NCI-H2227 treated with DMSO at 0.1 percent for 48 hours (cell line): ENCODE measurements around the gene C1orf198.
"Not testable (repeated sequence)": the region's sequence is repeated elsewhere in the genome, so short reads cannot be mapped to it uniquely, and the experiment has no call there.

Experiments used
- DNase-seq: peaks from one replicate; lab custom pipeline; 2025; lab: John Stamatoyannopoulos, UW

The C1orf198 gene

DNA sequence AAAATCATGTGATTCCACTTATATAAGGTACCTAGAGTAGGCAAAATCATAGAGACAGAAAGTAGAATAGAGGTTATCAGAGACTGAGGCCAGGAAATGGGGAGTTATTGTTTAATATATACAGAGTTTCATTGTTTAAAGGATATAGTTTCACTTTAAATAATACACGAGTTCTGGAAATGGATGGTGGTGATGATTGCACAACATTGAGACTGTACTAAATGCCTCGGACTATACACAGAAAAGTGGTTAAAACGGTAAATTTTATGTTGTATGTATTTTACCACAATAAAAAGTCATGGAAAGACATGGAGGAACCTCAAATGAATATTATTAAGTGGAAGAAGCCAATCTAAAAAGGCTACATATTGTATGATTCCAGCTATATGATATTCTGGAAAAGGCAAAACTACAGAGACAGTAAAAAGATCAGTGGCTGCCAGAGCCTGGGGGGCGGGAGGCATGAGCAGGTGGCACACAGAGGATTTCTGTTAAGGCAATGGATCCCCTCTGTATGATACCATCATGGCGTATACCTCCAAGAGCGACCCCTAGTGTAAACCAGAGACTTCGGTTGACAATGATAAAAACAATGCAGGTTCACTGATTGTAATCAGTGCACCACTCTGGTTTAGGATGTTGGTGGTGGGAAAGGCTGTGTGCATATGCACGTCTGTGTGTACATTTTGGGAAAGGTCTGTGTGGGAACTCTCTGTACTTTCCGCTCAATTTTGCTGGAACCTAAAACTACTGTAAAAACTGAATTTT lies 7.5 kb downstream of the C1orf198 start:
- no peak for DNase-seq

DNA sequence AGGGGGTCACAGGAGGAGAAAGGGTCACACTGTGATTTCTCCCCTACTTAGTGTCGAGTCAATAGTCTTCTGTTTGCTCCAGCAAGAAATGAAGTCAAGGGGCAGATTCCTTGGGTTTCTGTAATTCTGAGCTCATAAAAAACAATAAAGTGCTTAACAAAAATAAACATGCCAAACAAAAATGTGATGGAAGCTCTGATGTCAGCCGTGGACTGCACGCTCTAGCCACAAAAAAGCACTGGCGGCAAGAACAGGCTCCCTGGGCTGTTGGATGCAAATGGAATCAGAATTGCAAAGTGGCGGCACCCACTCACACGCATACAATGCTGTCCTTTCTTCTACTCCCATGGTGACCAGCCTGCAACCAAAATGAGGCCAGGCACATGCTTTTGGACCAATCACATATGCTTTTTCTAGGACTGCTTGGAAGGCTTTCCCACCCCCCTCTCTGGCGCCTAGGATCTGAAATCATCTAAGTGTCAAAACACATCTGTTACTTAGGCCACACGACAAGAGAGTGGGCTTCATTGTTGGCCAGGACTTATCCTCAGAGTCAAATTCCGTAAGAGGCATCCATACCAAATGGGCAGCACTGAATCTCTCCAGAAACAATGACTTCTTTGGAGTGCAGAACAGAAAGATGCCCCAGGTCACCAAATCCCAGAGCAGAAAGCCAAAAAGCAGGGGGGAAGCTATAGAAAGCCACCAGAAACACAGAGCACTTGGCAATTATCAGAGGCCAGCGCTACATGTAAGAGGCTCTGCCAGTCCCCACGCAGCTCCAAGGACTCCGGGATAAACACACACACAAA lies 9.2 kb downstream of the C1orf198 start:
- DNase-seq: no peak

DNA sequence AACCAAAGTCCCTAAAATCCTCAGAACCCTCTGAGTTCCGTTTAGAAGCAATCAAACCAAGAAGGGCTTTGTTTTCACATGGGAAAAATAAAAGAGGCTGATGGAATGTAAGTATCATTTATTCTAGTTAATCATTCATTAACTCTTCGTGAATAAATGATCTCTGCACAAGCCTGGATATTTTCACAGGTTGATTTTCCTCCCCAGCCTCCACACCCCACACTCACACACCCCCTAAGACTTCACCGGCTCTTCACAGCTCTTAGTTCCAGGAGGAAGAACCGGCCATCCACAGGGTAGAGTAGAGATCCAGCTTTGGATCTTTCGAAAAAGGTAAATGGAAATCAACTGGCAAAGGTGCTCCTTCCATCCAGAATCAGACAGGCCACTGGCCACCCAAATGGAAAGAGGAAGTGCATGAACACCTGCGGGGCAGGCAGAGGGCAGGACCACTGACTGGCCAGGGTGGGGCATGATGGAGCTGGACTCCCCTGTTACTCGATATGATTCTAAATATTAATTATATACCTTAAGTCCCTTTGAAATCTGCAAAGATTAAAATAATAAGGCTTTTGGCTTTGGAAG lies 10.0 kb downstream of the C1orf198 start:
- no peak for DNase-seq

DNA sequence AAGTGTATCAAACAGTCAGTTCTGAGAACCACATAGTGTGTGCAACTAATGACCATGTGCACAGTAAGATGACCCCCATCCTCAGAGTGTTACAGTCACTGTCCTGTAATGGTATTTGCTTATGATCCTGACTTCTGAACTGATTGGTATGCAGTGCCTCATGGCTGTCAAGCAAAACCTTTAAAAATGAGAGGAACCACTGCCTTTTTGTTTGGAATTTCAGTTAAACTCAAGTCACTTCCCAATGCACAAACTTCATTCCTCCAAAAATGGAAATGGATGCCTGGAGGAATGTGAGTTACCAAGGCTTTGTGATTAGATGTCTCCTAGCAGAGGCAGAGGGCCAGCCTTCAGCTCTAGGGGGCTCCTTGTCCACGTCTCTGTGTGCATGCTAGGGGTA lies 10.5 kb downstream of the C1orf198 start:
- DNase-seq: no peak

DNA sequence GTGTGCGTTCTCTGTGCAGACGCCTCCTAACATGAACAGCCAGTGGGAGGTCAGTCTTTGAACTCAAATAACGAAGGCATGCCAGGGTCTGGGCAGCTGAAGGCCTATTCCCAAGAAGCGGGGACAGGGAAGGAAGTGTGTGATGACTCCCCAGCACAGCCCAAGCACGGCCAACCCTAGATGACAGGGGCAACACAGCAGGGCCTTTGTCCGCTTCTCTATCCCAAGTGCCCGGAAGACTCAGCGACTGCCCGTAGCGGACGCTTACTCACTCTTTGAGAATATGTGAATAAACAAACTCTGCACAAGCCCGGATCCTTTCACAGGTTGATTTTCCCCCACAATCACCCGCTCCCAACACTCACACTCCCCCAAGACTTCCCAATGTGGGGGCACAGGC lies 11.2 kb downstream of the C1orf198 start:
- no peak for DNase-seq

DNA sequence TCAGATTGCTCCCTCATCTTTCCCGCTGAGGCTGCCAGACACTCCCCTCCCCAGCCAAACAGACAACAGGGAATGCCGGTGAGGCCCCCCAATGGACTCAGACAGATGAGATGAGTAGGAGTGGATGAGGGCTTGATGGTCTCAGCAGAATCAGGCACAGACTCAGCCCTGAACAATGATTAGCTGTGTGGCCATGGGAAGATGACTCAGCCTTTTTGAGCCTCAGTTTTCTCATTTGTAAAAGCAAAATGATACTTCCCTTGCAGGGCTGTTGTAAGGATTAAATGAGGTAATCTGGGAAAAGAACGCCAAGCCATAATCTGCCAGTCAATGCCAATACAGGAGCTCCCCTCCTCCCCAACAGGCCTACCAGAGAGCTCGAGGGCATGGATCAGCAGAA lies 12.4 kb downstream of the C1orf198 start:
- no peak for DNase-seq

DNA sequence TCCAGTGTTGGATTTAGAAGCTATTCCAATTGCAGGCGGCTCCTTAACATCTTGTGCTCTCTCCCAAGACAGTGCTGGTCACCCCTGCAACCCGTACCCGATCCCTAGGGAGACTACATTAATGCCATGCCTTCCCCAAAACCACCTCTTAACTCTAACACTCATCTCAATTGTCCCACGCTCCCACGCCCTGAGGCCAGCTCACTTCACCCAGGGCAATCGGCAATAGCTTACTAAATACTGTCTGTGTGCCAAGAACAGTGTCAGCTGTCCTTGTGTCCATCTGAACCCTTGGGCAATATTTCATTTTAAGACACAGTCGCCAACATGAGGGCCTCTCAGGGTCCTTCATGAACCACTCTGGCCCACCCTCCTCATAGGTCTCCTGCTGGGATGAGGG lies 13.9 kb downstream of the C1orf198 start:
- no peak for DNase-seq

DNA sequence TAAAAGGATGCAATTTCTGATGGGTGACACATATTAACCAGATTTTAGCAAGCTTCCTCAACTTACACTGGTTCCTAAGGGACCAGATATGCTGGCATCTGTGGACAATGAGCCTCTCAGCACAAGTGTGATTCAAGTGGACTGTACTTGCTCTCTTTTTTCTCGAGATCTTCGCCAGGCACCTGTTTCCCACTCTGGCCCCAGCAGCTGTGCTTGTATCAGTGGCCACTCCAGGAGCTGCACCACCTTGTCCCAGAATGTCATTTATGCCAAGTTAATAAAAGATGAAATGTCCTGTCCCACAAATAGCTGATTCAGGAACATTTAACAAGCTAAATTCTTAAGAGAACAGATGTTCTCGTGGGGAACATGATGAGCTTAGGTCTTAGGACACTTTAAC lies 14.6 kb downstream of the C1orf198 start:
- no peak for DNase-seq

DNA sequence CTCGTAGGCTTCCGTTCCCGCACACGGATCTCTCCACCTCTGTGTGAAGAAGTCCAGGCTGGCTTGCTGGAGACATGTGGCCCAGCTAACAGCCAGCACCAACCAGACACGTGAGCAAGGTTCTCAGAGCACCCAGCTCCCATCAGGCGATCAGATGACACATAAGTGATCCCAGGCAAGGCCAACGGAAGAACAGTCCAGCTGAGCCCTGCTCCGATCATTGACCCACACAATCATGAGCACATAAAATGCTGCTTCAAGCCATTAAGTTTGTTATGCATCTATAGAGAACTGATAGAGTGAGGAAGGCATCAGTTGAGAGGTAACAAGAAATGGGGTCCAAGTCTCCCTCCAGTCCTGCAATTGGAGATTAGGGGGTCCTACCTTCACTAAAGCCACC lies 15.4 kb downstream of the C1orf198 start:
- DNase-seq: no peak

DNA sequence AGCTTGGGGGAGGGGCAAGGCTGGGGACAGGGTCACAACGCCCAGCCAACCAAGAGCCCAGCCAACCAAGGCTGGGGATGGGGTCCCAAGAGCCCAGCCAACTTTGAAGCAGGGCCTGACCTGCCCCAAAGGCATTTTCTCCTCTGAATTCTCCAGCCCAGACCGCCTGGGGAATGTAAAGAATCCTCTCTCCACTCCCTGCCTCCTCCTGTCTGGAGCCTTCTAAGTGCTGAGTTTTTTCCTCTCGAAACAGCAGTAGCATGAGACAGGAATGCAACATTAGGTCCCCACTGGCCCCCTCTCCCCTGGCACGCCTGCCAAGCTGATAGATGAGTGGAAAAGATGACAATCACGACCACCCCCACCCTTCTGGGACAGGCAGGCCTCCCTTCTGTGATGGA lies 17.0 kb downstream of the C1orf198 start:
- DNase-seq: no peak

DNA sequence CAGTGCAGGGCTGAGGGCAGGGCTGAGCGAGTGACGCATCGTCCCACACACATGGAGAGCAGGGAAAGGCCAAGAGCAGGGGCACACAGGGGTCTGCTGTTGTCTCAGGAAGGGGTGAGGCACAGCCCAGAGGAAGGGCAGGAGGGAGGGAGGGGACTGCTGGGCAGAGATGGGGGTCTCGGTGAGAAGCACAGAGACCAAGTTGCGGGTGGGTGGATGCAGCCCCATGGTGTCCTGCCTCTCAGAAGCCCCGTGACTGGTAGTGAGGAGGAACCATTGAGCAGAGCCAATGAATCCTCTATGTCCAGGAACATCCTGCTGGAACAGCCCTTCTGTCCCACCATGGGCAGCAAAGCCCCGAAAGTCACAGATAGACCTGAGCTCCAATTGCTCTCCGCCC lies 17.8 kb downstream of the C1orf198 start:
- no peak for DNase-seq

DNA sequence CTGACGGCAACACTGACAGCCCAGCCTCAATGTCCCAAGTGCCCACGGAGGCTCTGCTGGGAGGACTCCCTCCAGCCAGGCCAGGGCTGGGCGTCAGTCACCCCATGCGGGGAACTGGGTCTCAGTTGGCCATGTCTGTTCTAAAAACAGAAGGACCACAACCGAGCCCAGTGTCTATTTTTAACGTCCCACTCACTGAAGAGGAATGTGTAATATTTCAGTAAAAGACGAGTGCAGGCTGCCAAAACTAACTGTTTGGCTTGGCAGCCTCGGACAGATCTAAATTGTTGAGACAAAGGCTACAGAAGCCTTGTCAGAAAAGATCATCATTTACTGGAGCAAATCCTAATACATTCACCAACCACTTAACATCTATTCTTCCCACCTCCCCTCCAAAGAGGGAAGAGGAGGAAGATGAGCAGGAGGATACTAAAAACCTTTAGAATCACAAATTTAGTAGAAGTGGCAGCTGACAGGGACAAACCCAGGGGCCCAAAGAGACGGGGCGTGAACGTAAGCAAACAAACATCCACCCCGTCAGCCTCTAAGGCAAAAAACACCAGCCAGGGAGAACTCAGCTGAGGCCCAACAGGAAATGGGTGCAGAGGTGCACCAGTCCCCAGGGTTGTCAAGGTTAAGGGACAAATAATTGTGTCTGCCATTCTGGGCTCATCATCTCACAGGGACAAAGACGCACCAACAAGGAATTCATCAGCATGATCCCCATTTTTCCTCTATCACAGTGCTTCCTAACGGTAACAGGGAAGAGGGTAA lies 18.7 kb downstream of the C1orf198 start:
- DNase-seq: no peak

DNA sequence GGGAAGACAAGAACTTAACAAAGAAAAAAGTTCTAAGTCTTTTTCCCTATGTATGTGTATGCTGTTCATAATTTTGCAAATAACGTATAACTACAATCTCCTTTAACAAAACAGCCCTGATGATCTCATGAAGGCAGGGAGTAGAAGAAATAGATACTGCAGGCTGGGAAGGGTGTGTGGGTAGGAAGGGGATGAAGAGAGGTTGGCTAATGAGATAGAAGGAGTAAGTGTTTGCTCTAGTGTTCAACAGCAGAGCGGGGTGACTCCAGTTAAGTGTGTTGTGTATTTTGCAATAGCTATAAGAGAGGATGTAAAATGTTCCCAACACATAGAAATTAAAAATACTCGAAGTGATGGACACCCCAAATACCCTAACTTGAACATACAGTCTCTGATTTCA lies 20.1 kb downstream of the C1orf198 start:
- DNase-seq: no peak

DNA sequence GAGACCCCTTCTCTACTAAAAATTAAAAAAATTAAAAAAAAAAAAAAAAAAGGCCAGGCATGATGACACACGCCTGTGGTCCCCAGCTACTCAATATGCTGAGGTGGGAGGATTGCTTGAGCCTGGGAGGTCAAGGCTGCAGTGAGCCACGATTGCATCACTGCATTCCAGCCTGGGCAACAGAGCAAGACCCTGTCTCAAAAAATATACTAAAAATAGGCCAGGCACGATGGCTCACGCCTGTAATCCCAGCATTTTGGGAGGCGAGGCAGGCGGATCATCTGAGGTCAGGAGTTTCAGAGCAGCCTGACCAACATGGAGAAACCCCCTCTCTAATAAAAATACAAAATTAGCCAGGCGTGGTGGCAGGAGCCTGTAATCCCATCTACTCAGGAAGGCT lies 23.1 kb downstream of the C1orf198 start:
- not testable (repeated sequence) for DNase-seq

DNA sequence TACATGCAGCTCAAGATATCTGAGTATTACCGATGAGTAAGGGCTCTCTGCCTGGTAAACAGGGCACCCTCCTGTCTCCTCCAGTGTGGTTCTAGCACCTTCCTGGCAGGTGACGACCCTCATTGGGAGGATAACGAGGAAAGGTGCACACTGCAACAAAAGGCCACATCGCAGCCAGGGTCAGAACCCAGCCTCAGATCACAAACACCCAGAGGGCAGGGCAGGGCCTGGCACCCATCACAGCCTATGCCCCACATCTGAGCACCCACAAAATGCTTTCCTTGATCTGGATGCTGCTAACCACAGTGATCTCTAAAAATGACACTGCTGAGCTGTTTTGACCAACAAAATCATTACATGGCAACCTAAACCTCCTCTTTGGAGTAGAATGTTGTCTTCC lies 23.8 kb downstream of the C1orf198 start:
- DNase-seq: no peak

DNA sequence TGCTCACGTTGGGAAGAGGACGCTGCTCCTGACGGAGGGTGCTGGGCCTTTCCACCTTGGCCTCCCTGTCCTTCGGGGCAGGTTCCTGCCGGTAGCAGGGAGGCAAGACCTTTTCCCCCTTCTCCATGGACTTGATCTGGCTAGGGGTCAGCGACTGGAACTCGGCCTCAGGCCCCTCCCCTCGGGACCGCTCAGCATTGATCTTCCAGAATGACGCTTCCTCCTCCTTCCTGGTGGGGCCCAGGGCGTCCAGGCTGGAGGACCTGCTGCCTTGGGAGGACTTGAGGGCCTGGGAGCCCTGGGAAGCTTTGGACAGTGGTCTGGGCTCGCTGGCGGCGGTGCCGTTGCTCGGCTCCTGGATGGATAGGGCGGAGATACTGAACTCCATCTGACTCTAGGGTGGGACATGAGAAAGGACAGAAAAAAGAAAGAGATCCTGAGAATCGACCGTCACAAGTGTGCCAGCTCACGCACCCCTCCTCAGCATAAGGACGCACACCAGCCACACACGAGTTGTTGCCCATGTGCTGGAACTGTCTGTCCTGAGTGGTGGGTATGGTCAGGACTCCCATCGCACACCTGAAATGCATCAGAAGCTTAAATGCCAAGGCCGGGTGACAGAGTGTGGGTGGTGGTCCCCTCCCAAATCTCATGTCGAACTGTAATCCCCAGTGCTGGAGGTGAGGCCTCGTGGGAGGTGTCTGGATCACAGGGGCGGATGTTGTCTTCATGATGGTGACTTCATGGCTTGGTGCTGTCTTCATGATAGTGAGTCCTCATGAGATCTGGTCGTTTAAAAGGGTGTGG lies 24.6 kb downstream of the C1orf198 start:
- no peak for DNase-seq

DNA sequence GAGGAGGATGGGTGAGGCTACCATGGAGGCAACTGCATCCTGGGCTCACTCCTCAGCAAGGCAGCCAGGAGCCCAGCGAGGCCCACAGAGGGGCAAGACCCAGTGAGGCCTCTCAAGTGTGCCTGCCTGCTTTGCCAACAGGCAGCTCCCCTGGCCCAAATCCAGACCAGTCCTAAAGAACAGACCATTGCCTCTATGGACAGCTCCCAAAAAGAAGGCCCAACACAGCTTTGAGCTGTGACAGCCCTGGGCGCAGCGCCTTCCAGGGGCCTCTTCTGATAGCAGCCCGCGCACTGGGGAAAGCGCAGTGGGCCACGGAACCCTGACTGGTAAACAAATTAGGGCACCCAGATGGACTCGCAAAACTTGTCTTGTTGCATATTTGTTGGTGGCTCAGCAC lies 25.5 kb downstream of the C1orf198 start:
- no peak for DNase-seq

DNA sequence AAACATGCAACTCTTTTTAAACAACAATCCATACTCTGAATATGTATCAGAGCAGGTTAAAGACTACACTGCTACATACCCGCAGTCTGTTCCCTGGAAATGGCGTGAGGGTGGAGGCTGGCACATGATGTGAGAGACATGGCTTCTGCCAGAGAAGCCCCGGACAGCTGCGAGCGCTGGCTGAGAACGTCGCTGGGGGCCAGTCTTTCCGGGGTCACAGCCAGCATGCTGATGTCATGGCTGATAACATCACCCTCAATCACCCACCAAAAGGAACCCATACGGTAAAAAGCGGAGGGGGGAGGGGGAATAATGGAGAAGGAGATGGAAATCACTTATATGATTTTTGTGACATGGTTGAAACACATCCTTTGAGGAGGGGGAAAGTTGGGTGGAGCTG lies 29.1 kb downstream of the C1orf198 start:
- no peak for DNase-seq

DNA sequence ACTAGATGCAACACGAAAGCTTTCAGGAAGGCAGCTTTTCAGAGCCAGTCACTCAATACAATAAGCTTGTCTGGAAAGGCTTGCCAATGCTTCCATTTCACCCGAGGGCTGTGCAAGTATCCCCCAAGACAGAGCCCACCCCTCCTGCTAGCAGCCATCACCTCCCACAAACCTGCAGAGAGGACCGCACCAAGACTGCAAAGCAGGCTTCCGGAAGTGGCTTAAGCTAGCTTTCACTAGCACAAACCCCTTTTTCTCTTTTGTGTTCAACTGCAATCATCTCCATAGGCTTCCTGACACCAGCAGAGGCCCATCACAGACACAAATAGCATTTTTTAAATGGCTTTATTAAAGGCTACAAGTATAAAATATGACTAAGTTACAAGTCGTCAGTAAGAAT lies 31.5 kb downstream of the C1orf198 start:
- DNase-seq: no peak

DNA sequence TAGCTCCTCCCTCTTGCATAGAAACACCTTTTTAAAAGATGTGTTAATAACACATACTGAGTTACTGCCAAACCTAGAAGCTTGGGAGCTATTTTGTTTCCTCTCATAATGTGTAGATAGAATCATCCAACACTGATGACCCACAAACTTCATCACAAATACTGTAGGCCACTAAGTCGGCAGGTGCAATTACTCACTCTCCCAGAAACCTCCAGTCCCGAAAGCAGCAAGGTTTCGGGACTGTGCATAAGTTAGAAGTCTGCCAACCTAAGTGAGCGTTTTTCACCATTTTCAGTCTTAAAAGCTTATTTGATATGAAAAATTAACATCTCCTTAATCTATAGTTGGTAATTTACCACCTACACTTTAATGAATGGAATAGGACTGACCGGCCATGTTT lies 32.0 kb downstream of the C1orf198 start:
- DNase-seq: no peak

DNA sequence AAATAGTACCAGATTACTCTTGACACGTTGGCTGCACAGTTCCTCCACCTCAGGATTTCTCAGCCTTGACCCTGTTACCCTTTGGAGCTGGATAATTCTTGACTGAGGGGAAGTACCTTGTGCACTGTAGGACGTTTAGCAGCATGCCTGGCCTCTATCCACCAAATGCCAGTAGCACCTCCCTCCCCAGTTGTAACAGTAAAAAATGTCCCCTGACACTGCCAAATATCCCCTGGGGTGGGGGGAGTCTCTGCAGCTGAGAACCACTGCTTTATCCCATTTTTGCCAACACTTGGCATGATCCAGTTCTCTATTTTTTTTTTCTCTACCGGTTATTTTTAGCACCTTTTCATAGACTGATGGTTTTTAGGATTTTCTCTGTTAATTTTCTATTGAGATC lies 34.0 kb downstream of the C1orf198 start:
- DNase-seq: no peak

DNA sequence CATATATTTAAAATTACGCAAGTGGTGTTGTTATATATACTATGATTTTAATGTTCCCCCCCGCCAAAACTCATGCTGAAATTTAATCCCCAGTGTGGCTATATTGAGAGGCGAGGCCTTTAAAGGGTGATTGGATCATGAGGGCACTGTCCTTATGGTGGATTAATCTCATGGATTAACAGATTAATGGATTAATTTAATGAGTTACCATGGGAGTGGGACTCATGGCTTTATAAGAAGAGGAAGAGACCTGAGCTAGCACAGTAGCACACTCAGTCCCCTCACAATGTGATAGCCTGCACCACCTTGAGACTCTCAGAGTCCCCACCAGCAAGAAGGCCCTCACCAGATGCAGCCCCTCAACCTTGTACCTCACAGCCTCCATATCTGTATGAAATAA lies 34.8 kb downstream of the C1orf198 start:
- DNase-seq: no peak
